Kidney tubule cell (primary cell): Measurements from ENCODE around the gene SPATA6.

Experiments used
- DNase-seq: peaks from one replicate; pipeline ENCODE4 v3.0.0-alpha.2; 2018; ENCODE audit warnings: low spot score

Gene SPATA6

GRCh38 chr1:48251821-48252220, 220.2 kb downstream of the SPATA6 start:
- DNase-seq = no peak

DNA sequence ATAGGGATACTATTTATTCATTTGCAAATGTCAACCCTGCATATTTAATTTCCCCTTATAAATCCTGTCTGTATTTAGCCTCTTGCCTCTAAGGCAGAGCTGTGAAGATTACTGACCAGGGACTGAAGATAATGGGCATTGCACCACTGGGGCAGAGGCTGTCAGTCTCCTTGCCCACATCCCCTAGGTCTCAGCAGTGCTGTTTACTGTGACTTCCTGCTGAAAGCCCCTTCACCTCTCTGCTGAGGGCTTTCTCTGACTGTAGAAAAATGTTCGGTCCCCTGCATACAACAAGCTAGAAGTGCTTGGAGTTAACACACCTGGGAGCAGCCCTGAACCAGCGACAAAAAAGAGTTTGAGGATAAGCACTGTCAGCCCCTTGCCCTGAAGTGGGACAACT, 220.7 kb downstream of the SPATA6 start:
- no peak for DNase-seq

GRCh38 chr1:48250572-48250971, 221.4 kb downstream of the SPATA6 start:
- DNase-seq = no peak

DNA sequence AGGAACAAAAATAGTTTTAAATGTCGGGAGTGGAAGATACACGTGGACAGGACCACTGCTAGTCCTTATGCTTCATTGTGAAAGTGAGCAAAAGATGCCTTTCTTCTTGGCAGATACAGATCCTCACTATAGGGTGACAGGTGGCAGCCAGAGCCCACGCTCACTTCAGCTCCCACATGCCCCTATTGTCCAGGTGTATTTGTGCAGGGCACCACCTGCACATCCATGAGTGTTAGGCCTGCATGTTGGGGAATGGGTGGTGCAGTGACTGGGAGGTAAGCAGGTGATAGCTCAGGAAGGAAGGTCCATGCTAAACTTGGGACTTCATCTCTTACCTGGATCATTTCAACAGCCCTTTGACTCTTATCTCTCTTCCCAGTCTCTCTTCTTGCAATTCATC, 222.1 kb downstream of the SPATA6 start:
- DNase-seq = no peak

DNA sequence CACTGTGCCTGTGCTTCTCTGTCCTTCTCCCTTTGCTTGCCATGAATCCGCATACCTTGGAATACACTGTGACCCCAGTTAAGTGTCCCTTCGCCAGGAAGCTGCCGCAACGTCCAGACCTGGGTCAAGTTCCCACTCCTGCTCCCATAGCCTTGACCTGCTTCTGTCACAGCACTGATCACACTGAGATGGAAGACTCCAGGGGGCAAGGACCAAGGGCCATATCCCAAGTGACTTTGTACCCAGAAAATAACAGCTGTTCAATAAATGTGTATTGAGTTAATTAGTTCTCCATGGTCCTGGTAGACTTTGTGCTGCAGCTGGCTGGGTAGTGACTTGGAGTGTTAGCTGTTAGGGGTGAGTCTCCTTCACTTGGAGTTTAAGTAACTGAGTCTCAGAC, 223.6 kb downstream of the SPATA6 start:
- DNase-seq = no peak

DNA sequence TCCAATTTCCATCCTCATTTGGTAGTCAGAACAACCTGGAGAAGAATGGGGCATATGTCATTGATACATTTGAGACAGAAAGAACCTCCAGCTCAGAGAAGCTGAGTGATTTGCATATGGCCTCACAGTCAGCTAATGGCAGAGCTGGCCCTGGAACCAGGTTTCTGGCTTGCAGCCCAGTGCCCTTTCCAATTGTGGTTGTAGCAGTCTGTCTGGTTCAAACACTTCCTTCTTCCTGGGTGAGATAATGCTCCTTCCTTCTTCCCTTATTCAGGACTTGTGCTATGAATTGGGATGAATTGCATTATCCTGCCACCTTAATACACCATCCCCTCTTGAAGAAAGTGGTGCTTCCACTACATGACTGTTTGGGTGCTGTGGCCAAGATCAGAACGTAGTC, 225.3 kb downstream of the SPATA6 start:
- peak; percentile 82 for DNase-seq
